Pancreas (tissue), 10 donors: ENCODE results near the gene ZFP57. TPM values are rescaled to one million over a fixed set of nuclear protein-coding genes. Genes with fewer than 3 reads are reported as not detected.

Experiments
- ATAC-seq, 4 donors: fragments of 200-7000 bp; cut with Tn5 transposase; one replicate each; pipeline versions ENCODE4 v1.8.0 to v1.9.1; 2020; ENCODE audit warnings: mild to moderate bottlenecking in 4 of 4, moderate library complexity in 4 of 4
- DNase-seq, 6 donors: peaks; one replicate each; pipeline ENCODE4 v3.0.0-alpha.2; 2020
- FAIRE-seq: peaks from 2 replicates; lab custom pipeline; 2012; peaks lifted over from hg19 to GRCh38; lab: Jason Lieb, UNC
- H3K27ac ChIP-seq, 4 donors: fragments of 200-600 bp; sonication (generic); 1 replicate in 3 of 4; 2 replicates in 1 of 4; pipeline versions ENCODE4 v1.5.0 to v1.8.0; 2020
- H3K27me3 ChIP-seq, 4 donors: fragments of 200-600 bp; one replicate each; pipeline ENCODE4 v1.8.0; 2021
- H3K36me3 ChIP-seq, 3 donors: fragments of 200-600 bp; sonication (generic) in 1 of 3; one replicate each; pipeline versions ENCODE4 v1.5.0 to v1.8.0; 2020 to 2021
- H3K4me1 ChIP-seq, 3 donors: fragments of 200-600 bp; one replicate each; pipeline ENCODE4 v1.8.0; 2021
- H3K4me3 ChIP-seq, 4 donors: fragments of 200-600 bp; sonication (generic) in 2 of 4; one replicate each; pipeline versions ENCODE4 v1.5.0 to v1.8.0; 2020 to 2021
- H3K9me3 ChIP-seq, 4 donors: fragments of 200-600 bp; one replicate each; pipeline ENCODE4 v1.8.0; 2021
- CTCF ChIP-seq, 4 donors: fragments of 200-600 bp; sonication (generic) in 3 of 4; IDR thresholded peaks; one replicate each; pipeline versions ENCODE4 v1.5.0 to v1.8.0; 2021; ENCODE audit warnings: antibody characterized with exemption in 4 of 4
- WGBS, 2 donors: extraction: QIAGEN DNeasy Blood & Tissue Kit; methylation state at CpG; one replicate each; pipeline ENCODE4 v1.1.7; 2013; 5-methylcytosine and 5-hydroxymethylcytosine counted together
- intact Hi-C, 3 donors: fragments of 100-400 bp; cut with DNase I; formaldehyde crosslinking; loops; one replicate each; pipeline versions ENCODE4 v1.11.1 to v1.14.2; 2022
- polyA plus RNA-seq, 2 donors: library from polyadenylated mRNA; stranded (reverse); fragments of 200-250 nt; gene quantifications; one replicate each; pipeline ENCODE4 v1.2.3, GENCODE V29; 2013
- total RNA-seq, 6 donors: library from RNA; stranded (reverse); fragmentation: NEBNext Ultra II Directional in 4 of 6; extraction: Animal tissue kit (Norgen Biotek cat#: 25700) in 4 of 6; gene quantifications; one replicate each; pipeline versions ENCODE4 v1.2.1 to v1.2.4, GENCODE V29; 2021 to 2023
- donor health status: healthy with polysubstance abuse.
- donor health status: DM: no; HTN: no; CAD: no; lungs with moderate emphysema.
- donor health status: DM: no; HTN: no; CAD: no.
- donor health status: control.
- donor health status: control.
- donor health status: Bipolar disorder and iron deficiency.
- donor health status: DM: yes; HTN: yes; CAD: no.
- donor health status: DM: no; HTN: no; CAD: no.
- donor health status: DM: no; HTN: no; CAD: no.
- donor health status: DM: yes; HTN: yes; CAD: no.

ZFP57 gene
- total and polyA plus RNA-seq, 8 donors, result 0.09 to 1.1 (median 0.12) TPM; not detected in 5

DNA sequence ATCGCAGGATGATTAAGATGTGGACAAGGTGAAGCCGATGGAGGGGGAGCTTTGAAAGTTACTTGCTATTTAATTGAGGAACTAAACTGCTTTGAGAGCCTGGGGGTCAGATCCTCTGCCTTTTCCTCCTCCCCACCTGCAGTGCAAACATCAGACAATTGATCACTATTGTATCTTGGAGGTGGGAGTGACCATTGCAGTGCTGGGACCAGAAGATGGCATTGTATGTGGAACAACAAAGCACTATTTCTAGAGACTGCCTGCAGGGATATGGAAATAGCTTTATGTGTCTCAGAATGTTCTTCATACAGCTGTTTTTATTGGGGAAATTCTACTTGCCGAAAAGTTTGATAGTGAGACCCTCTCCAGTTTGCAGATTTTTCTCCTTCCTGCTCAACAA, 19.9 kb downstream of the ZFP57 start:
- DNase-seq (no peak), ATAC-seq (no peak), FAIRE-seq (no peak)
- 54 to 62% methylated on average over 3 of the region's 3 CpGs for WGBS, 2 donors
- intact Hi-C loops, result no loop called here
- Histone ChIP-seq H3K9me3 (no peaks in the 10 kb centered on the region), H3K27ac (no peak overlapping the region), H3K4me1 (no peaks in the 10 kb centered on the region), H3K36me3 (no peaks in the 10 kb centered on the region), H3K27me3 (peaks cover 0 to 8% (median 0%) of the 10 kb centered on the region in 4 donors), H3K4me3 (no peak overlapping the region)
- TF ChIP-seq CTCF (IDR thresholded peaks at IDR 0.05), result no peak

GRCh38 chr6:29656798-29657197, 24.2 kb downstream of the ZFP57 start, which contains the start of gene MOG:
Gene MOG, plus strand, starts transcription at chr6:29657092. Its CDS starts 118 bp downstream, at chr6:29657210.
- no peaks in the 10 kb centered on the region for H3K9me3 ChIP-seq
- FAIRE-seq (no peak), ATAC-seq (no peak), DNase-seq (no peak)
- WGBS, 2 donors, result 65 to 72% methylated on average over 4 of the region's 4 CpGs
- no peak within 1 kb of the TSS for H3K4me3 ChIP-seq
- no peak within 1 kb of the TSS for H3K27ac ChIP-seq
- no peaks in the 10 kb centered on the region for H3K36me3 ChIP-seq
- intact Hi-C loops, result no loop called here
- no peaks in the 10 kb centered on the region for H3K27me3 ChIP-seq
- TF ChIP-seq CTCF (IDR thresholded peaks at IDR 0.05), result no peak
- no peaks in the 10 kb centered on the region for H3K4me1 ChIP-seq

- H3K9me3 ChIP-seq, result no peaks in the 10 kb centered on the region
- TF ChIP-seq CTCF (IDR thresholded peaks at IDR 0.05), result no peak
- DNase-seq, result no peak
- no peaks in the 10 kb centered on the region for H3K4me1 ChIP-seq
- FAIRE-seq, result no peak
- H3K36me3 ChIP-seq, result no peaks in the 10 kb centered on the region
- intact Hi-C loops, result no loop called here
- ATAC-seq, result no peak
- WGBS, 2 donors, result 41 to 42% methylated on average over 2 of the region's 2 CpGs
- no peaks in the 10 kb centered on the region for H3K27me3 ChIP-seq
- H3K4me3 ChIP-seq, result no peak overlapping the region
- no peak overlapping the region for H3K27ac ChIP-seq
These were observed 24.8 kb downstream of the ZFP57 start for GRCh38 chr6:29656157-29656556.

DNA sequence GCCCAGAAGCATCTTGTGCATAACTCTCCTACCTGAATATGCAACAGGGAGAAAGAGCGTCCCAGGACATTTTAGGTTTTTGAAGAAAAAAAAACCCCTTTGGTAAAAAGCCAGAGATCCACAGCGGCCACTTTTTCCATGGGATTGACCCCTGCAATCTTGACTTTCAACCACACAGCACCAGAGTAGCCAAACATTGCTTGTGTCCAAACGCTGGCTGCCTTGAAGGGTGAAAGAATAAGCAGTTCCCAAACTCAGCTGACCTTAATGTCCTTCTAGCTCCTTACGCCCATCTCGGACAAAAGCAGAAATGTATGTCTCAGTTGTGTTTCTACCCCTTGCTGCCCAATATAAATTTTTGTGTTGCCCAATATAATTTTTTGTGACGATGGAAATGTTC, 25.3 kb downstream of the ZFP57 start:
- Histone ChIP-seq H3K36me3 (no peaks in the 10 kb centered on the region), H3K27me3 (no peaks in the 10 kb centered on the region), H3K4me1 (no peaks in the 10 kb centered on the region), H3K27ac (no peak overlapping the region), H3K4me3 (no peak overlapping the region), H3K9me3 (no peaks in the 10 kb centered on the region)
- 49 to 58% methylated on average over 6 of the region's 6 CpGs for WGBS, 2 donors
- FAIRE-seq, result no peak
- no peak for DNase-seq
- ATAC-seq, result no peak
- intact Hi-C loops, result no loop called here
- TF ChIP-seq CTCF (IDR thresholded peaks at IDR 0.05), result no peak

- intact Hi-C loops, result no loop called here
- Histone ChIP-seq H3K4me1 (peaks cover 0 to 4% (median 0%) of the 10 kb centered on the region in 3 donors), H3K27me3 (no peaks in the 10 kb centered on the region), H3K27ac (no peak overlapping the region), H3K36me3 (no peaks in the 10 kb centered on the region), H3K4me3 (no peak overlapping the region), H3K9me3 (no peaks in the 10 kb centered on the region)
- 11% methylated on average over 8 of the region's 8 CpGs for WGBS, 2 donors
- ATAC-seq (peak in 1 of 4 donors; percentile 14), FAIRE-seq (no peak), DNase-seq (peak in 3 of 6 donors; percentile 28 to 37 (median 35))
- TF ChIP-seq CTCF (IDR thresholded peaks at IDR 0.05), result peak; percentile 65 to 80 (median 76)
These were observed 27.4 kb downstream of the ZFP57 start for GRCh38 chr6:29653452-29654038.
